Measurements from ENCODE around the gene CRAMP1.

DNA sequence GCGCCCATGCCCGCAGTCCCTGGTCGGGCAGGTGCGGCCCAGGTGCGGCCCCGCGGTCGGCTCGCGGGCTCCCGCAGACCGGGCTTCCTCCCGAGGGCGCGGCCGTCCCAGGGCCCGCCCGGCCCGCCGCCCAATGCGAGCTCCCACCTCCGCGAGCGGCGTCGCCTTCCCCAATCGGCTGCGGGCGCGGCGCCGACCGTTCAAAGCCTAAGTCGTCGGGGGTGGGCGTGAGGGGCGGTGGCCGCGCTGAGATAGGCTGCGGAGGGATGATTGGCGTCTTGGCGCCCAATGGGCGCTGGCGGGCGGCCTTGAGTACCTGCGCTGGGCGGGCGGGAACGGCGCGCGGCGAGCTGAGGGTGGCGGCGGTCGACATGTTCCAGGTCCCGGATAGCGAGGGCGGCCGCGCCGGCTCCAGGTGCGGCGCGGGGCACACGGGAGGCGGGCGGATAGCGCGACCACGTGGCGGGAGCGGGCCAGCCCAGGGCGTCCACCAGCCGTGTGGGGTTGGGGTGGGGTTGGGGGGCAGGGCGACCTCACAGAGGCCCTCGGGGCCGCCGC lies 65.9 kb downstream of the CRAMP1 start, which contains the start of gene JPT2:
- TF ChIP-seq, protein P1, sequence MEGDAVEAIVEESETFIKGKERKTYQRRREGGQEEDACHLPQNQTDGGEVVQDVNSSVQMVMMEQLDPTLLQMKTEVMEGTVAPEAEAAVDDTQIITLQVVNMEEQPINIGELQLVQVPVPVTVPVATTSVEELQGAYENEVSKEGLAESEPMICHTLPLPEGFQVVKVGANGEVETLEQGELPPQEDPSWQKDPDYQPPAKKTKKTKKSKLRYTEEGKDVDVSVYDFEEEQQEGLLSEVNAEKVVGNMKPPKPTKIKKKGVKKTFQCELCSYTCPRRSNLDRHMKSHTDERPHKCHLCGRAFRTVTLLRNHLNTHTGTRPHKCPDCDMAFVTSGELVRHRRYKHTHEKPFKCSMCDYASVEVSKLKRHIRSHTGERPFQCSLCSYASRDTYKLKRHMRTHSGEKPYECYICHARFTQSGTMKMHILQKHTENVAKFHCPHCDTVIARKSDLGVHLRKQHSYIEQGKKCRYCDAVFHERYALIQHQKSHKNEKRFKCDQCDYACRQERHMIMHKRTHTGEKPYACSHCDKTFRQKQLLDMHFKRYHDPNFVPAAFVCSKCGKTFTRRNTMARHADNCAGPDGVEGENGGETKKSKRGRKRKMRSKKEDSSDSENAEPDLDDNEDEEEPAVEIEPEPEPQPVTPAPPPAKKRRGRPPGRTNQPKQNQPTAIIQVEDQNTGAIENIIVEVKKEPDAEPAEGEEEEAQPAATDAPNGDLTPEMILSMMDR (IDR thresholded peaks at IDR 0.05) = peak in 2 of 4 experiments; percentile 14 to 31
- peak; percentile 93 for TF ChIP-seq POLR2A (IDR thresholded peaks at IDR 0.05)

All from prostate gland (tissue), 2 donors.